ENCODE measurements around the gene KRTAP10-1.
"Not testable (repeated sequence)": the region's sequence is repeated elsewhere in the genome, so short reads cannot be mapped to it uniquely, and the experiment has no call there.

The KRTAP10-1 gene

GRCh38 chr21:44575307-44576024 lies 35.5 kb upstream of the KRTAP10-1 start:
- peaks cover 18 to 66% of the 10 kb centered on the region in 2 donors for H3K27me3 Mint-ChIP-seq
- peak overlapping the region; percentile 60 to 83 for H3K27ac Mint-ChIP-seq
- H3K4me1 Mint-ChIP-seq (ENCODE audit: low read depth in 2 of 2), result peaks cover 7 to 15% of the 10 kb centered on the region in 2 donors
- H3K36me3 Mint-ChIP-seq (ENCODE audit: insufficient read depth), result no peaks in the 10 kb centered on the region
- DNase-seq (no peak), ATAC-seq (replicated peaks) (no peak)
- H3K4me3 Mint-ChIP-seq, result no peak overlapping the region
- H3K9me3 Mint-ChIP-seq, result peaks cover 0 to 2% of the 10 kb centered on the region in 2 donors

GRCh38 chr21:44574457-44575306 lies 34.7 kb upstream of the KRTAP10-1 start:
- Mint-ChIP-seq H3K4me1 (ENCODE audit: low read depth in 2 of 2) (peaks cover 7 to 15% of the 10 kb centered on the region in 2 donors), H3K27ac (peak overlapping the region; percentile 60 to 83), H3K36me3 (ENCODE audit: insufficient read depth) (no peaks in the 10 kb centered on the region), H3K27me3 (peaks cover 18 to 66% of the 10 kb centered on the region in 2 donors), H3K4me3 (no peak overlapping the region), H3K9me3 (peaks cover 0 to 2% of the 10 kb centered on the region in 2 donors)
- DNase-seq (no peak), ATAC-seq (replicated peaks) (no peak)

- not testable (repeated sequence) for ATAC-seq (replicated peaks); DNase-seq; H3K4me3 Mint-ChIP-seq; H3K9me3 Mint-ChIP-seq; H3K36me3 Mint-ChIP-seq (ENCODE audit: insufficient read depth)
- H3K4me1 Mint-ChIP-seq (ENCODE audit: low read depth in 2 of 2), result peaks cover 12 to 20% of the 10 kb centered on the region in 2 donors
- peak within 1 kb of the TSS; percentile 60 to 83 for H3K27ac Mint-ChIP-seq
- H3K27me3 Mint-ChIP-seq, result peaks cover 18 to 66% of the 10 kb centered on the region in 2 donors
Observed at GRCh38 chr21:44573630-44574456, 33.8 kb upstream of the KRTAP10-1 start, which contains the start of gene KRTAP10-4. TSS of gene KRTAP10-4 (plus strand) at chr21:44573729. CDS start at chr21:44573759, 30 bp downstream.

GRCh38 chr21:44572959-44573583 lies 33.1 kb upstream of the KRTAP10-1 start:
- H3K27ac Mint-ChIP-seq, result peak overlapping the region in 1 of 2 donors; percentile 41

GRCh38 chr21:44571844-44572782 lies 32.1 kb upstream of the KRTAP10-1 start:
- DNase-seq (no peak), ATAC-seq (replicated peaks) (no peak)
- Mint-ChIP-seq H3K36me3 (ENCODE audit: insufficient read depth) (no peaks in the 10 kb centered on the region), H3K4me1 (ENCODE audit: low read depth in 2 of 2) (peaks cover 12 to 20% of the 10 kb centered on the region in 2 donors), H3K27ac (no peak overlapping the region), H3K9me3 (no peaks in the 10 kb centered on the region), H3K27me3 (peaks cover 18 to 75% of the 10 kb centered on the region in 2 donors), H3K4me3 (no peak overlapping the region)

More at GRCh38 chr21:44572959-44573583, 33.1 kb upstream of the KRTAP10-1 start:
- ATAC-seq (replicated peaks) (no peak), DNase-seq (no peak)
- H3K4me3 Mint-ChIP-seq, result no peak overlapping the region
- peaks cover 18 to 66% of the 10 kb centered on the region in 2 donors for H3K27me3 Mint-ChIP-seq
- H3K9me3 Mint-ChIP-seq, result peaks cover 0 to 2% of the 10 kb centered on the region in 2 donors
- H3K36me3 Mint-ChIP-seq (ENCODE audit: insufficient read depth), result no peaks in the 10 kb centered on the region
- peaks cover 12 to 20% of the 10 kb centered on the region in 2 donors for H3K4me1 Mint-ChIP-seq (ENCODE audit: low read depth in 2 of 2)

GRCh38 chr21:44571296-44571695 lies 31.3 kb upstream of the KRTAP10-1 start:
- Mint-ChIP-seq H3K4me1 (ENCODE audit: low read depth in 2 of 2) (peaks cover 12 to 20% of the 10 kb centered on the region in 2 donors), H3K4me3 (no peak overlapping the region), H3K27ac (no peak overlapping the region), H3K9me3 (no peaks in the 10 kb centered on the region), H3K27me3 (peaks cover 18 to 75% of the 10 kb centered on the region in 2 donors), H3K36me3 (ENCODE audit: insufficient read depth) (no peaks in the 10 kb centered on the region)
- DNase-seq, result no peak
- ATAC-seq (replicated peaks), result no peak

- ATAC-seq (replicated peaks) (no peak), DNase-seq (no peak)
- H3K4me1 Mint-ChIP-seq (ENCODE audit: low read depth in 2 of 2), result peaks cover 16 to 24% of the 10 kb centered on the region in 2 donors
- peaks cover 15 to 63% of the 10 kb centered on the region in 2 donors for H3K27me3 Mint-ChIP-seq
- no peaks in the 10 kb centered on the region for H3K9me3 Mint-ChIP-seq
- H3K4me3 Mint-ChIP-seq, result no peak overlapping the region
- H3K36me3 Mint-ChIP-seq (ENCODE audit: insufficient read depth), result no peaks in the 10 kb centered on the region
- peak overlapping the region in 1 of 2 donors; percentile 20 for H3K27ac Mint-ChIP-seq
Observed at GRCh38 chr21:44569861-44570517, 30.0 kb upstream of the KRTAP10-1 start.

- DNase-seq, result no peak
- Mint-ChIP-seq H3K9me3 (no peaks in the 10 kb centered on the region), H3K27me3 (peaks cover 8 to 53% of the 10 kb centered on the region in 2 donors), H3K27ac (peak overlapping the region in 1 of 2 donors; percentile 9), H3K4me3 (no peak overlapping the region), H3K4me1 (ENCODE audit: low read depth in 2 of 2) (peaks cover 11 to 25% of the 10 kb centered on the region in 2 donors), H3K36me3 (ENCODE audit: insufficient read depth) (no peaks in the 10 kb centered on the region)
- ATAC-seq (replicated peaks), result no peak
Observed at GRCh38 chr21:44568667-44569556, 28.9 kb upstream of the KRTAP10-1 start.

GRCh38 chr21:44568261-44568660 lies 28.3 kb upstream of the KRTAP10-1 start:
- peaks cover 11 to 24% of the 10 kb centered on the region in 2 donors for H3K4me1 Mint-ChIP-seq (ENCODE audit: low read depth in 2 of 2)
- DNase-seq (no peak), ATAC-seq (replicated peaks) (no peak)
- no peak overlapping the region for H3K4me3 Mint-ChIP-seq
- H3K27me3 Mint-ChIP-seq, result peaks cover 8 to 48% of the 10 kb centered on the region in 2 donors
- no peaks in the 10 kb centered on the region for H3K36me3 Mint-ChIP-seq (ENCODE audit: insufficient read depth)
- no peaks in the 10 kb centered on the region for H3K9me3 Mint-ChIP-seq
- no peak overlapping the region for H3K27ac Mint-ChIP-seq

GRCh38 chr21:44567481-44568171 lies 27.6 kb upstream of the KRTAP10-1 start:
- ATAC-seq (replicated peaks), result no peak
- no peaks in the 10 kb centered on the region for H3K36me3 Mint-ChIP-seq (ENCODE audit: insufficient read depth)
- no peak overlapping the region for H3K4me3 Mint-ChIP-seq
- no peak overlapping the region for H3K27ac Mint-ChIP-seq
- peaks cover 11 to 21% of the 10 kb centered on the region in 2 donors for H3K4me1 Mint-ChIP-seq (ENCODE audit: low read depth in 2 of 2)
- peaks cover 8 to 42% of the 10 kb centered on the region in 2 donors for H3K27me3 Mint-ChIP-seq
- H3K9me3 Mint-ChIP-seq, result no peaks in the 10 kb centered on the region
- no peak for DNase-seq
